Upper lobe of left lung (tissue), 4 donors: ENCODE measurements around the gene UBL4A.

ENCODE experiments used
- CTCF ChIP-seq, 6 experiments: fragments of 450-650 bp in 4 of 6; fragments of 200-600 bp in 2 of 6; sonication (generic) in 2 of 6; IDR thresholded peaks; one replicate each; pipeline ENCODE4 v1.5.1; 2016 to 2019; ENCODE audit warnings: antibody characterized with exemption in 6 of 6
- EP300 ChIP-seq, 4 donors: sonication (generic); formaldehyde crosslinking; IDR thresholded peaks; one replicate each; pipeline ENCODE4 v1.5.1; 2017; ENCODE audit warnings: antibody characterized with exemption in 4 of 4, control low read depth in 2 of 4
- POLR2A ChIP-seq, 4 donors: fragments of 450-650 bp; IDR thresholded peaks; one replicate each; pipeline ENCODE4 v1.5.1; 2016 to 2017; ENCODE audit warnings: antibody characterized with exemption in 4 of 4, mild to moderate bottlenecking in 2 of 4
- POLR2AphosphoS5 ChIP-seq, 2 donors: sonication (generic); formaldehyde crosslinking; IDR thresholded peaks; one replicate each; pipeline ENCODE4 v1.5.1; 2017; ENCODE audit warnings: antibody characterized with exemption in 2 of 2

- TF ChIP-seq CTCF (IDR thresholded peaks at IDR 0.05) = no peak
- TF ChIP-seq POLR2AphosphoS5 (IDR thresholded peaks at IDR 0.05) = no peak
- no peak for TF ChIP-seq POLR2A (IDR thresholded peaks at IDR 0.05)
- no peak for TF ChIP-seq EP300 (IDR thresholded peaks at IDR 0.05)
These were observed 3.1 kb downstream of the UBL4A start for GRCh38 chrX:154483325-154483724.
